DND-41 (cell line): ENCODE measurements around the gene VPS13C.
A peak's percentile ranks its signal among the peaks of the same experiment; 100 is the strongest.

Experiments
- ATAC-seq: fragments of 200-7000 bp; cut with Tn5 transposase; 3 replicates; pipeline ENCODE4 v1.9.1; 2021; ENCODE audit warnings: low read depth; ENCODE audit not compliant: insufficient read depth
- DNase-seq: peaks from one replicate; pipeline ENCODE4 v3.0.0-alpha.2; 2020
- H2AFZ ChIP-seq: 2 replicates; pipeline ENCODE4 v1.6.0; 2012; ENCODE audit warnings: low read depth, low read length
- H3K27ac ChIP-seq: 2 replicates; pipeline ENCODE4 v1.5.1; 2012; ENCODE audit warnings: low read length, inconsistent platforms
- H3K27me3 ChIP-seq: fragments of 200-600 bp; sonication (generic); 2 replicates; pipeline ENCODE4 v1.6.0; 2012; ENCODE audit warnings: low read length, mild to moderate bottlenecking, inconsistent platforms; ENCODE audit not compliant: insufficient read depth, poor library complexity
- H3K36me3 ChIP-seq: 2 replicates; pipeline ENCODE4 v1.5.1; 2012; ENCODE audit warnings: low read length, inconsistent platforms; ENCODE audit not compliant: insufficient read depth
- H3K4me1 ChIP-seq: 2 replicates; pipeline ENCODE4 v1.5.1; 2012; ENCODE audit warnings: mild to moderate bottlenecking, low read length; ENCODE audit not compliant: insufficient read depth
- H3K4me2 ChIP-seq: 2 replicates; pipeline ENCODE4 v1.6.0; 2012; ENCODE audit warnings: mild to moderate bottlenecking, moderate library complexity, low read length, inconsistent platforms; ENCODE audit not compliant: insufficient read depth
- H3K4me3 ChIP-seq, 2 experiments: fragments of 200-600 bp in 1 of 2; shearing (Covaris generic) in 1 of 2; 2 replicates each; pipeline ENCODE4 v1.5.1; 2012 to 2016; ENCODE audit warnings: inconsistent platforms in 2 of 2, low read length in 2 of 2, mild to moderate bottlenecking in 2 of 2, low read depth in 1 of 2, moderate library complexity in 1 of 2
- H3K79me2 ChIP-seq: 2 replicates; pipeline ENCODE4 v1.6.0; 2012; ENCODE audit warnings: low read length, inconsistent platforms; ENCODE audit not compliant: insufficient read depth
- H3K9ac ChIP-seq: 2 replicates; pipeline ENCODE4 v1.6.0; 2012; ENCODE audit warnings: low read depth, mild to moderate bottlenecking, inconsistent platforms, low read length, moderate library complexity
- H3K9me3 ChIP-seq: 2 replicates; pipeline ENCODE4 v1.5.1; 2012; ENCODE audit warnings: low read length, moderate library complexity, mild to moderate bottlenecking, inconsistent platforms; ENCODE audit not compliant: insufficient read depth, severe bottlenecking
- H4K20me1 ChIP-seq: 2 replicates; pipeline ENCODE4 v1.6.0; 2012; ENCODE audit warnings: low read length; ENCODE audit not compliant: insufficient read depth
- CTCF ChIP-seq: IDR thresholded peaks from 2 replicates; pipeline ENCODE4 v1.5.1; 2012; ENCODE audit warnings: borderline replicate concordance, low read length, moderate library complexity, mild to moderate bottlenecking; ENCODE audit not compliant: poor library complexity, severe bottlenecking; ENCODE audit errors: extremely low read depth
- EZH2 ChIP-seq: IDR thresholded peaks from 3 replicates; pipeline ENCODE4 v1.6.1; 2012; ENCODE audit warnings: borderline replicate concordance, low read depth, mild to moderate bottlenecking, moderate library complexity, low read length, inconsistent platforms; ENCODE audit not compliant: severe bottlenecking

Gene VPS13C

GRCh38 chr15:61839546-61839945, 220.7 kb downstream of the VPS13C start:
- ATAC-seq (no peak), DNase-seq (no peak)
- Histone ChIP-seq H3K9me3 (no peaks in the 10 kb centered on the region), H3K9ac (no peak overlapping the region), H4K20me1 (no peaks in the 10 kb centered on the region), H3K4me2 (no peak overlapping the region), H3K27ac (no peak overlapping the region), H2AFZ (no peak overlapping the region), H3K27me3 (no peaks in the 10 kb centered on the region), H3K36me3 (no peaks in the 10 kb centered on the region), H3K4me1 (no peaks in the 10 kb centered on the region), H3K79me2 (no peaks in the 10 kb centered on the region), H3K4me3 (no peak overlapping the region)
- TF ChIP-seq EZH2 (no peak), CTCF (no peak)

- Histone ChIP-seq H3K27me3 (no peaks in the 10 kb centered on the region), H3K4me1 (no peaks in the 10 kb centered on the region; the same call in 1 of the 2 replicates), H3K79me2 (no peaks in the 10 kb centered on the region), H3K4me3 (no peak overlapping the region), H3K9ac (no peak overlapping the region), H3K36me3 (no peaks in the 10 kb centered on the region), H2AFZ (0 out of 2 replicates have a peak overlapping the region, but pooled peaks have one; percentile 41), H3K27ac (no peak overlapping the region), H3K9me3 (no peaks in the 10 kb centered on the region), H3K4me2 (no peak overlapping the region), H4K20me1 (no peaks in the 10 kb centered on the region)
- ATAC-seq (peak; percentile 77), DNase-seq (peak; percentile 61)
- TF ChIP-seq EZH2 (no peak), CTCF (peak; percentile 85)
Measured at GRCh38 chr15:61835496-61836106, 224.6 kb downstream of the VPS13C start.

GRCh38 chr15:61835029-61835428, 225.2 kb downstream of the VPS13C start:
- Histone ChIP-seq H3K36me3 (no peaks in the 10 kb centered on the region), H3K4me1 (no peaks in the 10 kb centered on the region; the same call in 1 of the 2 replicates), H3K4me3 (no peak overlapping the region), H3K9me3 (no peaks in the 10 kb centered on the region), H2AFZ (no peak overlapping the region), H3K27me3 (no peaks in the 10 kb centered on the region), H3K27ac (no peak overlapping the region), H4K20me1 (no peaks in the 10 kb centered on the region), H3K79me2 (no peaks in the 10 kb centered on the region), H3K9ac (no peak overlapping the region), H3K4me2 (no peak overlapping the region)
- ATAC-seq (no peak), DNase-seq (no peak)
- TF ChIP-seq EZH2 = no peak
- no peak for TF ChIP-seq CTCF
